Mucosa of descending colon (tissue), 3 donors: ENCODE data around the gene GALNT1. TPM values are rescaled to one million over a fixed set of nuclear protein-coding genes. Genes with fewer than 3 reads are reported as not detected.

ENCODE experiments used
- ATAC-seq: fragments of 200-7000 bp; cut with Tn5 transposase; one replicate; pipeline ENCODE4 v1.9.1; 2020; ENCODE audit warnings: mild to moderate bottlenecking, moderate library complexity
- DNase-seq, 3 donors: peaks; one replicate each; pipeline ENCODE4 v3.0.0-alpha.2; 2020
- H3K36me3 ChIP-seq: fragments of 200-600 bp; one replicate; pipeline ENCODE4 v1.8.0; 2021; ENCODE audit warnings: low read depth, mild to moderate bottlenecking
- H3K4me1 ChIP-seq: fragments of 200-600 bp; one replicate; pipeline ENCODE4 v1.8.0; 2021; ENCODE audit warnings: low read depth, mild to moderate bottlenecking
- H3K4me3 ChIP-seq: fragments of 200-600 bp; one replicate; pipeline ENCODE4 v1.8.0; 2021; ENCODE audit warnings: mild to moderate bottlenecking
- H3K9me3 ChIP-seq: fragments of 200-600 bp; one replicate; pipeline ENCODE4 v1.8.0; 2021; ENCODE audit warnings: mild to moderate bottlenecking
- intact Hi-C, 2 donors: fragments of 100-400 bp; cut with DNase I in 1 of 2; cut with micrococcal nuclease in 1 of 2; formaldehyde crosslinking; loops; one replicate each; pipeline versions ENCODE4 v1.11.0 to v1.11.1; 2022; cut with DNase I, micrococcal nuclease
- total RNA-seq, 3 donors: library from RNA; stranded (reverse); fragmentation: NEBNext Ultra II Directional in 2 of 3; extraction: Animal tissue kit (Norgen Biotek cat#: 25700) in 2 of 3; gene quantifications; one replicate each; pipeline versions ENCODE4 v1.2.1 to v1.2.4, GENCODE V29; 2021 to 2023
- TF ChIP-seq, protein P1 (sequence below): fragments of 200-600 bp; IDR thresholded peaks from one replicate; pipeline ENCODE4 v1.8.0; 2022; ENCODE audit warnings: antibody characterized with exemption, mild to moderate bottlenecking
- donor health status: DM: no; HTN: no; CAD: no; lungs with moderate emphysema.
- donor health status: DM: no; HTN: no; CAD: no.
- donor health status: DM: no; HTN: yes; CAD: no.

The GALNT1 gene
- total RNA-seq, 3 donors from 2014 or later, result 82.7 to 118 (median 109) TPM

DNA sequence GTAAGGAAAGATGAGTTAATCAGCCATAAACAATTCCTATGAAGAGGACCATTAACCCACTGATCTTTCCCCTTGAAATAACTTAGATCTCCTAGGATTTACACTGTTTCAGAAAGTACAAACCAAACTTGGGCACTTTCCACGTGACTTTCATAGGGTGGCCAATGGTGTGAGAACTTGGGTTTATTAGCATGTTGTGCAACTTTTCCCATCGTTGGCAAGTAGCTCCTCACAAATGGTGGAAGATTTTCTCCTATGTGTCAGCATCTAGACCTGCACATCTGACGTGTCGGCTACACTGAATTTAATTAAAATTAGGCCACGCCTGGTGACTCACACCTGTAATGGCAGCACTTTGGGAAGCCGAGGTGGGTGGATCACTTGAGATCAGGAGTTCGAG, 116.3 kb downstream of the GALNT1 start:
- Histone ChIP-seq H3K4me3 (no peak overlapping the region), H3K9me3 (no peaks in the 10 kb centered on the region), H3K4me1 (no peaks in the 10 kb centered on the region), H3K36me3 (no peaks in the 10 kb centered on the region)
- intact Hi-C loops, result no loop called here
- ATAC-seq, result no peak
- DNase-seq, result no peak
- TF ChIP-seq, protein P1, sequence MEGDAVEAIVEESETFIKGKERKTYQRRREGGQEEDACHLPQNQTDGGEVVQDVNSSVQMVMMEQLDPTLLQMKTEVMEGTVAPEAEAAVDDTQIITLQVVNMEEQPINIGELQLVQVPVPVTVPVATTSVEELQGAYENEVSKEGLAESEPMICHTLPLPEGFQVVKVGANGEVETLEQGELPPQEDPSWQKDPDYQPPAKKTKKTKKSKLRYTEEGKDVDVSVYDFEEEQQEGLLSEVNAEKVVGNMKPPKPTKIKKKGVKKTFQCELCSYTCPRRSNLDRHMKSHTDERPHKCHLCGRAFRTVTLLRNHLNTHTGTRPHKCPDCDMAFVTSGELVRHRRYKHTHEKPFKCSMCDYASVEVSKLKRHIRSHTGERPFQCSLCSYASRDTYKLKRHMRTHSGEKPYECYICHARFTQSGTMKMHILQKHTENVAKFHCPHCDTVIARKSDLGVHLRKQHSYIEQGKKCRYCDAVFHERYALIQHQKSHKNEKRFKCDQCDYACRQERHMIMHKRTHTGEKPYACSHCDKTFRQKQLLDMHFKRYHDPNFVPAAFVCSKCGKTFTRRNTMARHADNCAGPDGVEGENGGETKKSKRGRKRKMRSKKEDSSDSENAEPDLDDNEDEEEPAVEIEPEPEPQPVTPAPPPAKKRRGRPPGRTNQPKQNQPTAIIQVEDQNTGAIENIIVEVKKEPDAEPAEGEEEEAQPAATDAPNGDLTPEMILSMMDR, result no peak

DNA sequence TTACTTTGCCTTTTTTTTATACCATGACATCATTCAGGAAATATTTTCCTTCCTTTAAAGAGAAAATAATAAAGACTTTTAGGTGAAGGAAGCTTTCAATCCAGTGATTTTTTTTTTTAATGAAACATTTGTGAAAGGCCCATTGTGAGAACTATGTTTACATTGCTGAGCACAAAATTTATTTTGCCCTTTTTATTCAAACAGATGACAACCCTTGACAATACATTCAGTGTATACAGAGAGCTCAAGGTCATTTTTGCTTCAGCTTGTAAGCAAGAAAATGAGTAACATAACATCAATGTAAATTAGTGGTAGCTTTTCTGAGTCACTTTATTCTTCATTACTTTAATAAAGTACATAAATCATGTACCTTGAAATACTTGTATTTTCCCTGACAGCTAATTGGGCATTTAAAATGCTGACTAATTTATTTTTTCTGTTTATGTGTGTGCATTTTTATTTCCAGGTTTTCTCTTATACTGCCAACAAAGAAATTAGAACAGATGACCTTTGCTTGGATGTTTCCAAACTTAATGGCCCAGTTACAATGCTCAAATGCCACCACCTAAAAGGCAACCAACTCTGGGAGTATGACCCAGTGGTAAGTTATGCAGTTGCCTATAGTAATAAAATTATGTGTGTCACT, 121.6 kb downstream of the GALNT1 start:
- TF ChIP-seq, protein P1, result no peak
- intact Hi-C loops, result no loop called here
- Histone ChIP-seq H3K4me3 (no peak overlapping the region), H3K36me3 (no peaks in the 10 kb centered on the region), H3K9me3 (no peaks in the 10 kb centered on the region), H3K4me1 (no peaks in the 10 kb centered on the region)
- DNase-seq, result no peak
- ATAC-seq, result peak; percentile 23

DNA sequence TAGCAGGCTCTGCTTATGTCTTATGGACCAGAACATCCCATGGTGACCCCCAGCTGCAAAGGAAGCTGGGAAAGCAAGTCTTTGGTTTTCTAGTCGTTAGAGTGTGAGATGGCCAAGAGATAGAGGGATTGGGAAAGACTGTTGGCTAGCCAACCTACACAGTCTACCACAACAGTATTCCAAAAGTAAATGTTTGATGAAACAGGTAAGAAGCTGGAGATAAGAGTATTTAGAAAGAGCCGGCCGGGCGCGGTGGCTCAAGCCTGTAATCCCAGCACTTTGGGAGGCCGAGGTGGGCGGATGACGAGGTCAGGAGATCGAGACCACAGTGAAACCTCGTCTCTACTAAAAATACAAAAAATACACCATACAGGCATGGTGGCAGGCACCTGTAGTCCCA, 124.4 kb downstream of the GALNT1 start:
- Histone ChIP-seq H3K4me3 (no peak overlapping the region), H3K36me3 (no peaks in the 10 kb centered on the region), H3K4me1 (no peaks in the 10 kb centered on the region), H3K9me3 (no peaks in the 10 kb centered on the region)
- TF ChIP-seq, protein P1, result no peak
- intact Hi-C loops, result no loop called here
- no peak for ATAC-seq
- no peak for DNase-seq

DNA sequence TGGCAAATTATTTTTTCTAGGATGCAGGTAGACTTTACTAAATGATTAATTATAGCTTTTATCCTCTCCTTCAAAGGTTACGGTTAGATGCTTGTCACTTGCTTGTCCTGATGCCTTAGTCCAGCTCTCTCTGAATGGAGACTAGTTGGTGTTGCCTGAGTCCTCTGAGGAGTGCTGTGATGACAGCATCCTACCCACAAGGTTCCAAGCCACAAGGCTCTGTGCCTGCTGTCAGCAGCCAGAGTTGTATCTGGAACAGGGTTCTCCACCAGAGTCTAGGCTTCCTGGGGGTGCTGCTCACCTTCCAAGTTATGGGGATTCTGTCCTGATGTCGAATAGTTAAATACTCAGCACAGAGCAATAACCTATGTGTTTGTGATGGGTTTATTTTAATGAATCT, 125.7 kb downstream of the GALNT1 start:
- no peaks in the 10 kb centered on the region for H3K36me3 ChIP-seq
- H3K9me3 ChIP-seq, result no peaks in the 10 kb centered on the region
- no peak overlapping the region for H3K4me3 ChIP-seq
- intact Hi-C loops, result no loop called here
- no peaks in the 10 kb centered on the region for H3K4me1 ChIP-seq
- ATAC-seq, result no peak
- no peak for DNase-seq
- TF ChIP-seq, protein P1, result no peak

DNA sequence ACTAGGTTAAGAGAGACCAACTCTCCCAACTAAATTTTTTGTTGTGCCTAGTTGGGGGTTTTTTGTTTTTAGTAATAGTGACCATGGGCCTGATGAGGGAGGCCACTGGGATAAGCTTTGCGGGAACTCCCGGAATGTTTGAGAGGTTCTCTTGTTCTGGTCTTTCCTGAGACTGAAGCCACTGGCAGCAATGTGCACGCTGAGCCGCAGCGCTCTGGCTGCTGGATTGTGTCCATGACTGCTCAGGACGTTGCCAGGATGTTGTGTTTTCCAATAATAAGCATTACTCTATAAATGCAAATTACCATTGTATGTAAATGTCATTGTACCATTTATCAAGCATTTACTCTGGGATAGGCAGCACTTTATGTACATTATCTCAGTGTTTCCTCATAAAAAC, 126.1 kb downstream of the GALNT1 start:
- DNase-seq (no peak), ATAC-seq (no peak)
- TF ChIP-seq, protein P1, result no peak
- intact Hi-C loops, result no loop called here
- no peaks in the 10 kb centered on the region for H3K9me3 ChIP-seq
- H3K4me3 ChIP-seq, result no peak overlapping the region
- H3K4me1 ChIP-seq, result no peaks in the 10 kb centered on the region
- H3K36me3 ChIP-seq, result no peaks in the 10 kb centered on the region

DNA sequence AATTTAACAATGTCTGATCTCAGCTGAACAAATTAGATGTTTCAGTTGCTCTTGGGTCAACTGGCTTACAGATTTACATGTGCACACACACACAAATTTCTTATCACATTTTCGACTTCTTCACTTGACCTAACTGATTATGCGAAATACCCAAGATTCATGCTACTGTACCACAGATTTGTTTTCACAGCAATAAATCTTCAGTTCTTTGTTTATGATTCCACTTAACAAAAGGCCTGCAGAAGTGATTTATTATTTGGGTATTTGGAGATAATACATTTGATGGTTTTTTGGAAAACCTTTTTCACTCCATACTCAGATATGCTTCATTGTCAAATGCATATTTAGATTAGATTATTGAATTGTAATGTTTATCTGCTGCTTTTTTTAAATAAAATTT, 129.0 kb downstream of the GALNT1 start:
- intact Hi-C loops, result no loop called here
- no peak for ATAC-seq

More for the DNA sequence above, 129.0 kb downstream of the GALNT1 start:
- DNase-seq, result no peak
- H3K36me3 ChIP-seq, result no peaks in the 10 kb centered on the region
- no peaks in the 10 kb centered on the region for H3K9me3 ChIP-seq
- H3K4me3 ChIP-seq, result no peak overlapping the region
- TF ChIP-seq, protein P1, result no peak
- no peaks in the 10 kb centered on the region for H3K4me1 ChIP-seq
